ENCODE measurements around the gene CDK6.

DNA sequence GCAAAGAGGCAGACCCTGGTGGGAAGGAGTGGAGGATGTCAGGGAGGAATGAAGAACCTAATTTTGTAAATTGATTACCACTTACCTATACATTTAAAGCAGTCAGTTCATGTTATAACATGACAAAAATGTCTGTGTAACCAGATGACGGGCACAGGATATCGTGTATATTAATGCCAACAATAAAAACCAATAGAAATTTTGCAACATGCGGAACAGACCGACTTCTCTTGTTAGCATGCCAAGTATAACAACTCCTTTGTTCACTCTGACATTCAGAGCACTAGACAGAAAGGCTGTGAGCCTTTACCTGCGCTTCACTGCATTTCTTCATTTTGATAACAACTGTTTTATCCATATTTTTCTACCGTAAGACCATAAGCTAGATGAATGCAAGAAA, 29.9 kb downstream of the CDK6 start:
- TF ChIP-seq, protein P1, sequence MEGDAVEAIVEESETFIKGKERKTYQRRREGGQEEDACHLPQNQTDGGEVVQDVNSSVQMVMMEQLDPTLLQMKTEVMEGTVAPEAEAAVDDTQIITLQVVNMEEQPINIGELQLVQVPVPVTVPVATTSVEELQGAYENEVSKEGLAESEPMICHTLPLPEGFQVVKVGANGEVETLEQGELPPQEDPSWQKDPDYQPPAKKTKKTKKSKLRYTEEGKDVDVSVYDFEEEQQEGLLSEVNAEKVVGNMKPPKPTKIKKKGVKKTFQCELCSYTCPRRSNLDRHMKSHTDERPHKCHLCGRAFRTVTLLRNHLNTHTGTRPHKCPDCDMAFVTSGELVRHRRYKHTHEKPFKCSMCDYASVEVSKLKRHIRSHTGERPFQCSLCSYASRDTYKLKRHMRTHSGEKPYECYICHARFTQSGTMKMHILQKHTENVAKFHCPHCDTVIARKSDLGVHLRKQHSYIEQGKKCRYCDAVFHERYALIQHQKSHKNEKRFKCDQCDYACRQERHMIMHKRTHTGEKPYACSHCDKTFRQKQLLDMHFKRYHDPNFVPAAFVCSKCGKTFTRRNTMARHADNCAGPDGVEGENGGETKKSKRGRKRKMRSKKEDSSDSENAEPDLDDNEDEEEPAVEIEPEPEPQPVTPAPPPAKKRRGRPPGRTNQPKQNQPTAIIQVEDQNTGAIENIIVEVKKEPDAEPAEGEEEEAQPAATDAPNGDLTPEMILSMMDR (IDR thresholded peaks at IDR 0.05; ENCODE audit: low read depth, low read length) = no peak
- no peak for TF ChIP-seq EZH2phosphoT487 (IDR thresholded peaks at IDR 0.05; ENCODE audit: low read depth)

Data from OCI-LY3 (cell line).